GM12891 (cell line): ENCODE data around the gene DAP3.
"Not testable (repeated sequence)": the region's sequence is repeated elsewhere in the genome, so short reads cannot be mapped to it uniquely, and the experiment has no call there.

Experiments used
- POLR2A ChIP-seq: IDR thresholded peaks from 2 replicates; pipeline ENCODE4 v1.6.1; 2011; ENCODE audit warnings: low read depth, low read length, control low read depth
- POLR2AphosphoS5 ChIP-seq: IDR thresholded peaks from 2 replicates; pipeline ENCODE4 v1.6.1; 2011; ENCODE audit warnings: low read depth, low read length, control low read depth

- TF ChIP-seq POLR2A, POLR2AphosphoS5: not testable (repeated sequence)
Measured at GRCh38 chr1:155687705-155688323, 1.1 kb upstream of the DAP3 start.
